Measurements from ENCODE around the gene TPRN.
A peak's percentile ranks its signal among the peaks of the same experiment; 100 is the strongest.

- TF ChIP-seq CTCF (IDR thresholded peaks at IDR 0.05), result no peak
- TF ChIP-seq EP300 (IDR thresholded peaks at IDR 0.05), result peak in 1 of 4 donors; percentile 64
Measured at GRCh38 chr9:137223078-137223970, 22.8 kb upstream of the TPRN start.

All from sigmoid colon (tissue), 4 donors.